Loucy (cell line): Measurements from ENCODE around the gene SIPA1.

Experiments
- EZH2phosphoT487 ChIP-seq: fragments of 200-600 bp; IDR thresholded peaks from 2 replicates; pipeline ENCODE4 v1.6.1; 2018; ENCODE audit warnings: antibody characterized with exemption, mild to moderate bottlenecking, moderate library complexity, borderline replicate concordance
- TF ChIP-seq, protein P1 (sequence below): fragments of 200-600 bp; sonication (generic); conservative IDR thresholded peaks from 2 replicates; pipeline ENCODE4 v1.5.1; 2014; ENCODE audit warnings: mild to moderate bottlenecking, antibody characterized with exemption, low read length

GRCh38 chr11:65615950-65616574, 21.8 kb upstream of the SIPA1 start:
- TF ChIP-seq, protein P1, sequence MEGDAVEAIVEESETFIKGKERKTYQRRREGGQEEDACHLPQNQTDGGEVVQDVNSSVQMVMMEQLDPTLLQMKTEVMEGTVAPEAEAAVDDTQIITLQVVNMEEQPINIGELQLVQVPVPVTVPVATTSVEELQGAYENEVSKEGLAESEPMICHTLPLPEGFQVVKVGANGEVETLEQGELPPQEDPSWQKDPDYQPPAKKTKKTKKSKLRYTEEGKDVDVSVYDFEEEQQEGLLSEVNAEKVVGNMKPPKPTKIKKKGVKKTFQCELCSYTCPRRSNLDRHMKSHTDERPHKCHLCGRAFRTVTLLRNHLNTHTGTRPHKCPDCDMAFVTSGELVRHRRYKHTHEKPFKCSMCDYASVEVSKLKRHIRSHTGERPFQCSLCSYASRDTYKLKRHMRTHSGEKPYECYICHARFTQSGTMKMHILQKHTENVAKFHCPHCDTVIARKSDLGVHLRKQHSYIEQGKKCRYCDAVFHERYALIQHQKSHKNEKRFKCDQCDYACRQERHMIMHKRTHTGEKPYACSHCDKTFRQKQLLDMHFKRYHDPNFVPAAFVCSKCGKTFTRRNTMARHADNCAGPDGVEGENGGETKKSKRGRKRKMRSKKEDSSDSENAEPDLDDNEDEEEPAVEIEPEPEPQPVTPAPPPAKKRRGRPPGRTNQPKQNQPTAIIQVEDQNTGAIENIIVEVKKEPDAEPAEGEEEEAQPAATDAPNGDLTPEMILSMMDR: no peak
- TF ChIP-seq EZH2phosphoT487: no peak
